GM12872 (cell line): ENCODE results near the gene AMBRA1.

ENCODE experiments used
- TF ChIP-seq, protein P1 (sequence below): IDR thresholded peaks from 3 replicates; pipeline ENCODE4 v1.5.1; 2011; ENCODE audit warnings: low read depth, mild to moderate bottlenecking, low read length, moderate library complexity; ENCODE audit not compliant: insufficient read depth

The AMBRA1 gene

DNA sequence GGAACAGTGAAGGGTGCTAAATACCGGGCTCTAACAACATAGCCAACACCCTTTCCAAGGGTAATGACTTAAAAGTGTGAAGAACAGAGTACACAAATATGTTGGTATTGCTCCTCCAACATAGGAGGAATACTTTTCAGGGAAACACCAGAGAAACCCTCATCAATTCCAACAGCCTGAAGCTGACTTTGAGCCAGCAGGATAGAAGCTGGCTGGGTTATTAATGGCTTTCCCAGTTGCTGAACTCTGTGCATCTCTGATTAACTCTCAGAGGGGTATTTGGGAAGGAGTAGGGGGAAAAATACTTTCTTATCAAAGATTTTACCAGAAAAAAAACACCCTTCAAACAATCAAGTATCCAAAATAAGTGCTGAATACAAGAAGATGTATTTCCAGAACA is 95.6 kb downstream of the AMBRA1 start:
- TF ChIP-seq, protein P1, sequence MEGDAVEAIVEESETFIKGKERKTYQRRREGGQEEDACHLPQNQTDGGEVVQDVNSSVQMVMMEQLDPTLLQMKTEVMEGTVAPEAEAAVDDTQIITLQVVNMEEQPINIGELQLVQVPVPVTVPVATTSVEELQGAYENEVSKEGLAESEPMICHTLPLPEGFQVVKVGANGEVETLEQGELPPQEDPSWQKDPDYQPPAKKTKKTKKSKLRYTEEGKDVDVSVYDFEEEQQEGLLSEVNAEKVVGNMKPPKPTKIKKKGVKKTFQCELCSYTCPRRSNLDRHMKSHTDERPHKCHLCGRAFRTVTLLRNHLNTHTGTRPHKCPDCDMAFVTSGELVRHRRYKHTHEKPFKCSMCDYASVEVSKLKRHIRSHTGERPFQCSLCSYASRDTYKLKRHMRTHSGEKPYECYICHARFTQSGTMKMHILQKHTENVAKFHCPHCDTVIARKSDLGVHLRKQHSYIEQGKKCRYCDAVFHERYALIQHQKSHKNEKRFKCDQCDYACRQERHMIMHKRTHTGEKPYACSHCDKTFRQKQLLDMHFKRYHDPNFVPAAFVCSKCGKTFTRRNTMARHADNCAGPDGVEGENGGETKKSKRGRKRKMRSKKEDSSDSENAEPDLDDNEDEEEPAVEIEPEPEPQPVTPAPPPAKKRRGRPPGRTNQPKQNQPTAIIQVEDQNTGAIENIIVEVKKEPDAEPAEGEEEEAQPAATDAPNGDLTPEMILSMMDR, result no peak

DNA sequence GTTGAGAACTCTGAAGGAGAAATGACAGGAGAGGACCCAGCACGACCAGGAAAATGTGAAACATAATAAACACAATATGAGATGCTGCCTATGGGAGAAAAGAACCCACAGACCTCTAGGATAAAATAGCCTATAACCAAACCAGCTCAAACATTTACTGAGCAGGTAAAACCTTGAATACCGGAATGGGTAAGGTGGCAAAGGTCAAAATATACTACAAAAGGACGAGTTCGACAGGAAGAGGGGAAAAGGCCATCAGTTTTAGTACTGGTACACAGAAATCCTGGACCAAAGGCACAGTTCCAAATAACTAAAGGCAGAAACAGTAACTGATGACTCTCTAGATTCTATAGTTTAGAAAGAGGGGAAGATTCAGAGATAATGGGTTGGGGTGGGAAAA is 96.3 kb downstream of the AMBRA1 start:
- TF ChIP-seq, protein P1, result no peak

DNA sequence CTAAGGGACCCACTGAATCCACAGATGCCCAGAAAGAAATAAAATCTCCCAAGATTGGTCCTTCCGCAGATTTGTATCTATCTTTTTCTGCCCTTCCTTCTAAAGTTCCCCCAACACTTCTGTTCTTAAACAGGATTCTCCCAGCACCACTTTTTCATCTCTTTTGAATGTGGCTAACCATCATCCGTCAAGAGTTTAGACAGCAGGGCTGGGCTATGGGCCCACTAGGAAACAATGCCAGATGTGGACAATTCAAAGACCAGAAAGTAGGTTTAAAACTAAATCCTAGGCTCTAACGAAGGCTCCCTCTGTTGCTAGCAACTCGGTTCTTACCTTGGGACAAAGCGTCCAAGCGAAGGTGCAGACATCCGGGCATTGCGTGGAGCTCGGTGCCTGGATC is 100.0 kb downstream of the AMBRA1 start:
- TF ChIP-seq, protein P1, result no peak

DNA sequence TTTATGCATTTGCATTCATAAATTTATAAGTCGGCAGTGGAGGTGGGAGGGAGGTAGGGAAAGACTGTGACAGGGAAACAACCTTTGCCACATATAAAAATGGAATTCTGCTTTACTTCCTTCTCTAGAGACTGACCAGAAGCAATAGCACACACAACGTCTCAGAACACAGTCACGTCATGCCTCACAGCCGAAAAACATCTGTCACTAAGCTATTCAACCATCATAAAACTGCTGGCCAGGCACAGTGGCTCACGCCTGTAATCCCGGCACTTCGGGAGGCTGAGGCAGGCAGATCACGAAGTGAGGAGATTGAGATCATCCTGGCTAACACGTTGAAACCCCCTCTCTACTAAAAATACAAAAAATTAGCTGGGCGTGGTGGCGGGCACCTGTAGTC is 101.3 kb downstream of the AMBRA1 start:
- TF ChIP-seq, protein P1, result no peak

DNA sequence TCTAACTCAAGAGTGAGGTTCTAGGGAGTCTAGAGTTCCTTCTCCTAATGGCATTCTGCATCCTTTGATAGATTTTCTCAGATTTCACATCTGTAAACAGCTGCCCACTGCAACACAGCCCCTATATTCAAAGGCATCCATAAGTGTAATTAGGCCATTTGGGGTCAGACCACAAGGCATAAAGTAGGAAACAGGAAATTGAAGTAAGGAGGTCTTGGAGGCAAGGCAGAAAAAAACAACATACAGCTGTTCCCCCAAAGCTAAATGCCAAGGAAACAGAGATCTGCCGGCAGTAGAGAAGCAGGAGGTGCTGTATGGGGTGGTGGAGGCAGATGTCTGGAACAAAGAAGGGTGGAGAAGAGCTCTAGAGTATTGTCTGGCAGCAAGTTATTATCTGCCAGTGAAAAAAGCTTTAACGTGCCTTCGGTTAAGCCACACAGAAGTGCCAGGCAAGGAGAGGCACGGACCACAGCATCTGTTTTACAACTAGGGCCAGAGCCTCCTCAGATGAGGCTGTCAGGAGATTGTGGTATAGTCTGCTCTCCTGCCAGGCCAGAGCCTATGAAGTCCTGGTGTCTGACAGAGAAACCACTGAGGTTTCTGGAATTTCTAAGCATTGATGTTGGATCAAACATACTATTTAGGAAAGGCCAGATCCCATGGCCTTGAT is 102.0 kb downstream of the AMBRA1 start:
- TF ChIP-seq, protein P1, result no peak

DNA sequence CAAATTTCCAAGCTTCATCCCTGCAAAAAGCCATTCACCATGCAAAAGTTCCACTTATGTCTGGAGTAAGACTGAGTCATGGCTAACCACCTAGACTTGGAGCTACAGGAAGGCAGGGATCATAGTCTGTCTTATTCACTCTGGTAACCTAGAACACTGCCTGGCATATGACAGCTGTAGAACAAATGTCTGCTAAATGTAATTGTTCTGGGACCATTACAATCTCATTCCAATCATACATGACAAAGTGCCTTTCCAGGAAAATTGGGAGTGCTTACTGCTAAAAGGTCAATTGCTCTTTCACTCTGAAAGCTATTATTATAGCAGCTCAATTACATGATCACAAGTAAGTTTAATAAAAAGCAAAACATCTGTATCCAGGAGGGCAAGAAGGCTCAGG is 103.2 kb downstream of the AMBRA1 start:
- TF ChIP-seq, protein P1, result no peak

DNA sequence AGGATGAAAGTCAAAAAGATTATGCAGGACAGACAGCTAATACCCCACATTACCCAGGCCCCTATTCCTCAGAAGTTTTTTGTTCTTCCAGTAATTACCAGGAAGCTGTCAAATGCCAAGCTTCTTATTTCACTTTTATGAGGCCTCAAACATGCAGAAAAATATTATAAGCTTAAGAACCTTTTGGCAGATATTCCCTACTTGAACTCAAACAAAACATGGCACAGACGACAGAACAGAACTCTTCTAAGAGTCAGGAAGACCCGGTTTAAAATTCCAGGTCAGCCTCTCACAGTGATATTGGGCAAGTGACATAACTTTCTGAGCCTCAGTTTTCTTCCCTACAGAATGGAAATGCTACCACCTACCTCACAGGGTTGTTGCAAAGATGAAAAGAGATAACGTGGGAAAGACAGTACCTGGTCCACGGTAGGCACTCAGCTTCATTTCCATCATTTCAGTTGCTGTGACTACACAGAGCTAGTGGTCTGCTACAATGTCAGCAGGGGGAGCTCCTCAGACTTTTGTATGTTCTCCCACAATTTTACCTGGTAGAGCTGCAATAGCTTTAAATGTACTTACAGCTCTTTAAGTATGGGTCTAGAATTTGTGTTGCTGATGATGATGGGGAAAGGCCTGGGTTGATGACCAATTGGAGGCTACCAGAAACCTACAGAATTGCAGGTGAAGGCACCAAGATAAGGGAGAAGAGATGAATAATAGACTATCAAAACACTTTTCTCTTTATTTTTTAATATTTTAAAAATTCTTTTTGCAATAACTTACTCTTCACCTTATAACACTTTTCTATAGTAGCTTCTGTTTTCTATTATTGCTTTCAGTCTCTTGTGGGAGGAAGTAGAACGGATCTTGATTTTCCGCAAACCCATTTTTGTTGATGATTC is 103.9 kb downstream of the AMBRA1 start:
- TF ChIP-seq, protein P1, result peak; percentile 74
